GM12875 (cell line): ENCODE results near the gene KCNT1.

ENCODE experiments used
- H3K4me3 ChIP-seq: one replicate; pipeline ENCODE4 v1.5.1; 2011; ENCODE audit warnings: low read depth, low read length, control low read depth
- CTCF ChIP-seq: IDR thresholded peaks from 2 replicates; pipeline ENCODE4 v1.5.1; 2011; ENCODE audit warnings: low read depth, mild to moderate bottlenecking, control low read depth, inconsistent platforms, low read length, moderate library complexity, borderline replicate concordance; ENCODE audit not compliant: insufficient read depth

Gene KCNT1

DNA sequence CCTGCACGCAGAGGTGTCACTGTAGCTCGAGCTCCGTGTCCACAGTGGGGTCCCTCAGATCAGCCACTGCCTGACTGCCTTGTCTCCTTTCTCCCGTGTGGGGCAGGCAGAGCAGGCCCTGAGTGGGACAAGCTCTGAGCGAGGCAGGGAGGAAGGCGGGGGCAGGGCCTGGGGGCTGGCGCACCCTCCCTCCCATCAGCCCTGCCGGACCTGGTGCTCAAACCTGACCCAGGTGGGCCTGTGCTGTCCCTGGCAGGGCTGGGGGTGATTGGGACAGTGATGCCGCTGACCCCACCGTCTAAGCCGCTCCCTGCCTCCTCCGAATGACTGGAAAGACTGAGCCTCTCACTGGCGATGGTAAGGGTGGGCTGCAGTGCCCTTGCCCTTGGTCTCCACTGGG is 60.9 kb downstream of the KCNT1 start:
- TF ChIP-seq CTCF: no peak
- H3K4me3 ChIP-seq: no peak overlapping the region

DNA sequence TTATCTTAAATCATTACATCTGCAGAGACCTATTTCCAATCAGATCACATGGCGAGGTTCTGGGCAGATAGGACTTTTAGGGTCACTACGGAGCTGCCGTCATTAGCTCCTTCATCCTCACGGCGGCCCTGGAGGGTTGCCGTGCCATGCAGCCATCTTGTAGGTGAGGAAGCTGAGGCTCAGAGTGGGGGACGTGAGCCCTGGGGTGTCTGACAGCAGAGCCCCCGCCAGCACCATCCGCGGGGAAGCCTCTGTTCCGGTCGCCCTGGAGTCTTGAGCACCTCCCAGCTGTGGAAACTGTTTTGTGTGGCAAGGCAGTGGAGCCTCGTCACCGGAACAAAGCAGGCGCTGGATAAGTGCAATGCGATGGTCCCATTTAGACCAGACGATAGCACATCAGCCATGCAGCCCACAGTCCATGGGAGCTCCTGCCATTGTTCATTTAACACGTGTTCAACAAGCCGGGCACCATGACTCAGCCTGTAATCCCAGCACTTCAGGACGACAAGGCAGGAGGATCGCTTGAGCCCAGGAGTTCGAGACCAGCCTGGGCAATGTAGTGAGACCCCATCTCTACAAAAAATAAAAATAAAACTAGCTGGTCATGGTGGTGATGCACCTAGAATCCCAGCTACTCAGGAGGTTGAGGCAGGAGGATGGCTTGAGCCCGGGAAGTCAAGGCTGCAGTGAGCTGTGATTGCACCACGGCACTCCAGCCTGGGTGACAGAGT is 61.9 kb downstream of the KCNT1 start:
- no peak for TF ChIP-seq CTCF
- H3K4me3 ChIP-seq: no peak overlapping the region

- TF ChIP-seq CTCF: no peak
- no peak overlapping the region for H3K4me3 ChIP-seq
Measured at GRCh38 chr9:135764731-135765130, 62.7 kb downstream of the KCNT1 start.

DNA sequence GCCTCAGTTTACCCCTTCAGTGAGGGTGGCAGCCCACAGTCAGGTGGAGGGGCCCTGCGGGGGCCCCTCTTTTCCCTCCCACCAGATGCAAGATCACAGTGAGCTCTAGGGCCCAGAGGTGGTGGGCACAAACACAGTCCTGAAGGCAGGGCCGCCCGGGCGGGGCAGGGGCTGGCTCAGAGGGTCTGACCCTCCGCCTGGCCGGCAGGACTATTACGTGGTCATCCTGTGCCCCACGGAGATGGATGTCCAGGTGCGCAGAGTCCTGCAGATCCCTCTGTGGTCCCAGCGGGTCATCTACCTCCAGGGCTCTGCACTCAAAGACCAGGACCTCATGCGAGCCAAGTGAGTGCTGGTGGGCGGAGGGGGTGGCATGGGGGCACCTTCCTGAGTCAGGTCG is 63.4 kb downstream of the KCNT1 start:
- no peak for TF ChIP-seq CTCF
- no peak overlapping the region for H3K4me3 ChIP-seq

GRCh38 chr9:135766251-135766650 is 64.3 kb downstream of the KCNT1 start:
- no peak for TF ChIP-seq CTCF

GRCh38 chr9:135766707-135767106 is 64.7 kb downstream of the KCNT1 start:
- TF ChIP-seq CTCF: no peak
- no peak overlapping the region for H3K4me3 ChIP-seq

More at GRCh38 chr9:135766251-135766650, 64.3 kb downstream of the KCNT1 start:
- no peak overlapping the region for H3K4me3 ChIP-seq

DNA sequence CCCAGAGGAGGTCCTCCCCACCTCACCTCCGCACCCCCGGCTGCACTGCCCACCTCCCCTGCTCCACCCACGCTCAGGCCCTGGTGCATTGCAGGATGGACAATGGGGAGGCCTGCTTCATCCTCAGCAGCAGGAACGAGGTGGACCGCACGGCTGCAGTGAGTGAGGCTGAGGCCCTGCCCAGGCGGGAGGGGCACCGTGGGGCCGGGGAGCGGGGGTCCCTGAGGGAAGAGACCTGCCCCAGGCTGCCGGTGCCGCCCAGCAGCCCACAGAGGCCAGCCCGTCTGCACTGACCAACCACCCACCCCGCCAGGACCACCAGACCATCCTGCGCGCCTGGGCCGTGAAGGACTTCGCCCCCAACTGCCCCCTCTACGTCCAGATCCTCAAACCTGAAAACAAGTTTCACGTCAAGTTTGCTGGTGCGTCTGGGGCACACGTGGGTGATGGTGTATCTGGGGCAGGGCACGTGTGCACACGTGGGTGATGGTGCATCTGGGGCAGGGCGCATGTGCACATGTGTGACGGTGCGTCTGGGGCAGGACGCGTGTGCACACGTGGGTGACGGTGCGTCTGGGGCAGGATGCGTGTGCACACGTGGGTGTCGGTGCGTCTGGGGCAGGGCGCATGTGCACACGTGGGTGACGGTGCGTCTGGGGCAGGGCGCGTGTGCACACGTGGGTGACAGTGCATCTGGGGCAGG is 66.7 kb downstream of the KCNT1 start:
- TF ChIP-seq CTCF: no peak

More for the DNA sequence above, 66.7 kb downstream of the KCNT1 start:
- no peak overlapping the region for H3K4me3 ChIP-seq
